ENCODE measurements around the gene PPP2R2C.

PPP2R2C gene

DNA sequence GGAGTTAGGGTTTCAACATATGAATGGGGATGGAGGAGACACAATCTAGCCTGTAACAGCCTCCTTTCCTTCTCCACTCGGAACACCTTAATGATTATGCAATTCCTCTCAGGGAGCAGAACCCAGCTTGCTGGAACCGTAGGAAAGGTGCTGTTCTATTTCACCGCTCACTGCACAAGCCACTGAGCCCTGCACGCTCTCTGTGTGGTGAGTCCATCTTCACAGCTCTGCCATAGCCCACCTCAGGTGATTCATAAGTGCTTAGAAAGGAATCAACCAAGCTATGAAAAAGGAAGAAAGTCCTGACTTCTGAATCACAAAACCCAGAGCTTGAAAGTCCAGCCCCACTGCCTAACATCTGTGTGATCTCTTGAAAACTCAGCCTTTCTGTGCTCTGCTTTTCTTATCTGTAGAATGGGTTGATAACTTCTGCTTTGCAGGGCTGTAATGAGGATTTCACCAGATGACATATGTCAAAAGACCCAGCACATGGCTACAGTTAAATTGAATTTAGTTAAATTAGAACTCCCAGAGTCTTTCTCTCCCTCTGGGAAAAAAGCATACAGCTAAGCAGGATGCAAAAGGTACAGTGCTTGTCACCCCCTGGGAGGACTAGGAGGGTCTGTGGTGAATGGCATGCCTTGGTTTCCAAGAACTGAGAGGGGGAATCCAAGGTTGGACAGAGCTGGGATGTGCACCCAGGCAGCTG, 111.2 kb downstream of the PPP2R2C start:
- no peak overlapping the region for H3K9ac ChIP-seq (ENCODE audit: low read length)

DNA sequence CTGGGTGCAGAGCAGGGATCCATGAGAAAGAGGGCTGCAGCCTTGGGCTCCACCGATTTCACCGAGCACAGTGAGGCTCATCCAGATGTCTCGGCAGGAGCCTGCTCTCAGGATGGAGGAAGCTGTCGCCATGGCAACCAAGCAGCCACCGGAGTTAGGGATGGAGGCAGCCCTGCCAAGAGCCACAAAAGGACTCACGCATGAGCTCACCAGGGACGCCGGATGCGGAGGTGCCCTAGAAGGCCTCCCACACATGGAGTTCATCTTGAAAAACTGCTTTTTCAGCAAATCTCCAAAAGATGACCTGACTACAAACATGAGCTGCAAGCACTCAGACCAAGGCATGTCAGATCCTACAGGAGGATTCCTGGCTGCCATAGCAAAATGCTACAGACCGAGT, 112.0 kb downstream of the PPP2R2C start:
- no peak overlapping the region for H3K27ac ChIP-seq (ENCODE audit: low read depth, low read length)
- H3K9ac ChIP-seq (ENCODE audit: low read length) = no peak overlapping the region

More for the DNA sequence above, 111.2 kb downstream of the PPP2R2C start:
- Histone ChIP-seq H3K27ac (ENCODE audit: low read depth, low read length) (no peak overlapping the region), H3K4me3 (ENCODE audit: low read length) (no peak overlapping the region), H3K36me3 (ENCODE audit: control insufficient read depth, insufficient read depth, low read length) (no peaks in the 10 kb centered on the region), H3K27me3 (ENCODE audit: control insufficient read depth, insufficient read depth, low read length) (no peaks in the 10 kb centered on the region), H3K4me1 (ENCODE audit: control insufficient read depth, insufficient read depth, low read length) (no peaks in the 10 kb centered on the region)

GRCh38 chr4:6359536-6360308, 112.7 kb downstream of the PPP2R2C start:
- Histone ChIP-seq H3K4me1 (ENCODE audit: control insufficient read depth, insufficient read depth, low read length) (no peaks in the 10 kb centered on the region), H3K4me3 (ENCODE audit: low read length) (no peak overlapping the region), H3K27me3 (ENCODE audit: control insufficient read depth, insufficient read depth, low read length) (no peaks in the 10 kb centered on the region), H3K36me3 (ENCODE audit: control insufficient read depth, insufficient read depth, low read length) (no peaks in the 10 kb centered on the region), H3K27ac (ENCODE audit: low read depth, low read length) (no peak overlapping the region), H3K9ac (ENCODE audit: low read length) (no peak overlapping the region)

More for the DNA sequence above, 112.0 kb downstream of the PPP2R2C start:
- no peaks in the 10 kb centered on the region for H3K4me1 ChIP-seq (ENCODE audit: control insufficient read depth, insufficient read depth, low read length)
- H3K27me3 ChIP-seq (ENCODE audit: control insufficient read depth, insufficient read depth, low read length) = no peaks in the 10 kb centered on the region
- H3K36me3 ChIP-seq (ENCODE audit: control insufficient read depth, insufficient read depth, low read length) = no peaks in the 10 kb centered on the region
- H3K4me3 ChIP-seq (ENCODE audit: low read length) = no peak overlapping the region

DNA sequence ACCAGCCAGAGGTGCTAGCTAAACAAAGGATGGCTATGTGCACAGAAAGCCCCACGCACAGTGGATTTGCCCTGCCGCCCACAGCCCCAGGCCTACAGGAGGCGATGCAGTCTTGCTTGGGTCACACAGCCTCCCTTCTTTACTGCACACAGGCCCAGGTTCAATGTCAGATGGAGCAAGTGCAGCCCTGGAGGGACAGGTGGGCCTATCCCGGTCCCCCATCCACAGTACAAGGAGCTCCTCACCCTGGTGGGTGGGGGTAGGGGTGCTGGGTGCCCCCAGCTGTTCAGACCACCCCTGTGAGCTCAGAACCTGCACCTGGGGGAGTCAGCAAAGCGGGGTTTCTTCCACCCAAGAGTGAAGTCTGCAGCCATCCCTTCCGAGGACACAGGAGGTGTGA, 114.9 kb downstream of the PPP2R2C start:
- Histone ChIP-seq H3K4me3 (ENCODE audit: low read length) (no peak overlapping the region), H3K4me1 (ENCODE audit: control insufficient read depth, insufficient read depth, low read length) (no peaks in the 10 kb centered on the region), H3K36me3 (ENCODE audit: control insufficient read depth, insufficient read depth, low read length) (no peaks in the 10 kb centered on the region), H3K9ac (ENCODE audit: low read length) (no peak overlapping the region), H3K27ac (ENCODE audit: low read depth, low read length) (no peak overlapping the region), H3K27me3 (ENCODE audit: control insufficient read depth, insufficient read depth, low read length) (no peaks in the 10 kb centered on the region)

GRCh38 chr4:6356076-6356560, 116.3 kb downstream of the PPP2R2C start:
- Histone ChIP-seq H3K4me1 (ENCODE audit: control insufficient read depth, insufficient read depth, low read length) (no peaks in the 10 kb centered on the region), H3K4me3 (ENCODE audit: low read length) (no peak overlapping the region), H3K9ac (ENCODE audit: low read length) (no peak overlapping the region), H3K36me3 (ENCODE audit: control insufficient read depth, insufficient read depth, low read length) (no peaks in the 10 kb centered on the region), H3K27me3 (ENCODE audit: control insufficient read depth, insufficient read depth, low read length) (peaks cover 4% of the 10 kb centered on the region), H3K27ac (ENCODE audit: low read depth, low read length) (no peak overlapping the region)

DNA sequence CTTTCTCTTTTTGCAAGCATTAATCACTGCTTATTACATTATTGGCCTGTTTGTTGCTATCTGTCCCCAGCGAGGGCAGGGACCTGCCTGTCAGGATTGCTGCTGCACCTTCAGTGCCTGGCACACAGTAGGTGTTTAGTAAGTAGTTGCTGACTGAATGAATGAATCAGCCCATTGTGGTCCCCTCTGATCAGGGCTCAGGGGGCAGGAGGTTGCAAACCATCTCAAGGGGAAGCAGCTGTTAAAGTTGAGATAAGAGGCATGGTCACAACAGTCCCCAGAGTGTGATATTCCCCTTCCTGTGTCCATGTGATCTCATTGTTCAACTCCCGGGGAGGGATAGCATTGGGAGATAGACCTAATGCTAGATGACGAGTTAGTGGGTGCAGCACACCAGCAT, 117.4 kb downstream of the PPP2R2C start:
- Histone ChIP-seq H3K4me3 (ENCODE audit: low read length) (no peak overlapping the region), H3K36me3 (ENCODE audit: control insufficient read depth, insufficient read depth, low read length) (no peaks in the 10 kb centered on the region), H3K9ac (ENCODE audit: low read length) (no peak overlapping the region), H3K4me1 (ENCODE audit: control insufficient read depth, insufficient read depth, low read length) (no peaks in the 10 kb centered on the region), H3K27ac (ENCODE audit: low read depth, low read length) (no peak overlapping the region), H3K27me3 (ENCODE audit: control insufficient read depth, insufficient read depth, low read length) (peaks cover 4% of the 10 kb centered on the region)

GRCh38 chr4:6354626-6355025, 117.8 kb downstream of the PPP2R2C start:
- no peak overlapping the region for H3K9ac ChIP-seq (ENCODE audit: low read length)
- H3K27ac ChIP-seq (ENCODE audit: low read depth, low read length) = no peak overlapping the region
- no peaks in the 10 kb centered on the region for H3K4me1 ChIP-seq (ENCODE audit: control insufficient read depth, insufficient read depth, low read length)
- no peaks in the 10 kb centered on the region for H3K36me3 ChIP-seq (ENCODE audit: control insufficient read depth, insufficient read depth, low read length)
- no peak overlapping the region for H3K4me3 ChIP-seq (ENCODE audit: low read length)
- H3K27me3 ChIP-seq (ENCODE audit: control insufficient read depth, insufficient read depth, low read length) = peaks cover 4% of the 10 kb centered on the region

DNA sequence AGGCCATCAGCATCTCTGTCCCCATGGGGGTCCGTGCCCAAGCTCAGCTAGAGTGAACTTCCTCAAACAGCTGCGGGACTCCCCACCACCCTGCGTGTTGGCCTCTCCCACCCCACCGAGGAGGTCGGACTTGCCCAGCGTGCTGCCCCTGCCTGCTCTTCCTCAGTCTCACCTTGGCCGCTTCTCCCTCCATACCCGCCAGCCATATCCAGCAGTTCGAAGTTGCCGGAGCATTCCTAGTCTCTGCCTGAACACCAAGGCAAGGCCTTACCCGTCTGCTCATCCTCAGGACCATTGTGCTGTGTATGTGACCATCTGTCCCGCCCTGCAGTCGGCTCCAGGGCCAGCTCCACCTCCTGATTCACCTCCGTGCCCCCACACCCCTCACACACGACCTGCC, 118.3 kb downstream of the PPP2R2C start:
- no peak overlapping the region for H3K9ac ChIP-seq (ENCODE audit: low read length)
- no peaks in the 10 kb centered on the region for H3K36me3 ChIP-seq (ENCODE audit: control insufficient read depth, insufficient read depth, low read length)
- no peaks in the 10 kb centered on the region for H3K4me1 ChIP-seq (ENCODE audit: control insufficient read depth, insufficient read depth, low read length)
- H3K27ac ChIP-seq (ENCODE audit: low read depth, low read length) = no peak overlapping the region
- no peak overlapping the region for H3K4me3 ChIP-seq (ENCODE audit: low read length)
- peaks cover 4% of the 10 kb centered on the region for H3K27me3 ChIP-seq (ENCODE audit: control insufficient read depth, insufficient read depth, low read length)

DNA sequence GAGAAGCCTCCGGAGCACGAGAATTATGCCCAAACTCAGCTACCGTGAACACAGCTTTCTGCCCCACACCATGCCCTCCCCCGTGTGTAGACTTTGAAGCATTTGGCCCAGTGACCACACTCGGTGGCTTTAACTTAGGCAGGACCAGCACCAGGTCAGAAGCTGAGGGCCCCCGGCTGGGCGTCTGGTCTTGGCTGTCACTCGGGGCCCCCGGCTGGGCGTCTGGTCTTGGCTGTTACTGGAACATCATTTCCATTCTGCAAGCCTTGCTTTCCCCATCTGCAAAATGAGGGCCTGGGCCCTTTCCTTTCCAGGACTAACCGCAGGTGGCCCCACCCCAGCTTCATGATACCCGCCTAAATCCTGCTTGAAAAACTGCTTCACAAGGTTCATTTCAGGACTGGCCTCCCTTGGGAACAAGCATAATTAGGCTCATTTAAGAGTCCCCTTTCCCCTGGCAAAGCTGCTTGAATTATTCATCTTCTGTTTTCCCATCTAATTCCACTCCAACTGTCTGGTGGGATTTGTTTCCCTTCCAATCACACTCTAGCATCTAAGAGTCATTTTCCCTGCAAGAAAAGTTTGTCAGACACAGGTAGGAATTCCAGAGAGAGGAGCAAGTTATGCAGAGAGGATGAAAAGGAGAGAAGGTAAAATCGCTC, 120.3 kb downstream of the PPP2R2C start:
- Histone ChIP-seq H3K36me3 (ENCODE audit: control insufficient read depth, insufficient read depth, low read length) (no peaks in the 10 kb centered on the region), H3K27ac (ENCODE audit: low read depth, low read length) (no peak overlapping the region), H3K4me3 (ENCODE audit: low read length) (no peak overlapping the region), H3K9ac (ENCODE audit: low read length) (no peak overlapping the region), H3K27me3 (ENCODE audit: control insufficient read depth, insufficient read depth, low read length) (peaks cover 4% of the 10 kb centered on the region), H3K4me1 (ENCODE audit: control insufficient read depth, insufficient read depth, low read length) (no peaks in the 10 kb centered on the region)

DNA sequence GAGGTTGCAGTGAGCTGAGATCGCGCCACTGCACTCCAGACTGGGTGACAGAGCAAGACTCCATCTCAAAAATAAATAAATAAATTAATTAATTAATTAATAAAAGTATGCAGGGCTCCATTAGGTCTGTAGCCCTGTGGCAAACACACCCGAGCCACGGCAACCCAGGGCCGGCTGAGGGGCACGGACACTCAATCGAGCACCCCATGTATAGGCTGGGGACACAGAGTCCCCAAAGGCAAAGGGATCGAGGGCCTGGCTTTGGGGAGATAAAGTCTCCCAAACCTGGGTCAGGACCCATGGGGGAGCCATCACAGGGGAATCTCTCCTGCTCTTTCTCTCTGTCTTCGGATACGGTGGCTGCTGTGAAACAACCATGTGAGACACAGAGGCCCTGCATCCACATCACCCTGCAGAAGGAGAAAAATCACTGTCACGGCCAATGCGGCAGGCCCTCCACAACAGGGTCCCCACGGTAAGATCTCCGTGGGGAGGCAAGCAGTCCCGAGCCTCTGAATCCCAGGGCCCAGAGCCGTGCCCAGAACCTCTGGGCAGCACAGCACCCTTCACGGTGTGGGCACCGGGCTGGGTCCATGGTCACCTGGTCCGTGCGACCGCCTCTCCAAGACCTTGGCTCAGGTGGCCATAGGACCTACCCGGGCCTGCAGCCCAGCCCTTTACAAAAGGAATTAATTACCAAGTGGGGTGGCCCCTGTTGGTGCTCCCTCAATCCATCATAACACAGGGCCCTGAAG, 121.0 kb downstream of the PPP2R2C start:
- H3K27ac ChIP-seq (ENCODE audit: low read depth, low read length) = no peak overlapping the region
- H3K27me3 ChIP-seq (ENCODE audit: control insufficient read depth, insufficient read depth, low read length) = peaks cover 4% of the 10 kb centered on the region
- no peak overlapping the region for H3K4me3 ChIP-seq (ENCODE audit: low read length)
- no peaks in the 10 kb centered on the region for H3K36me3 ChIP-seq (ENCODE audit: control insufficient read depth, insufficient read depth, low read length)
- H3K4me1 ChIP-seq (ENCODE audit: control insufficient read depth, insufficient read depth, low read length) = no peaks in the 10 kb centered on the region
- H3K9ac ChIP-seq (ENCODE audit: low read length) = no peak overlapping the region

GRCh38 chr4:6350646-6351045, 121.8 kb downstream of the PPP2R2C start:
- no peak overlapping the region for H3K9ac ChIP-seq (ENCODE audit: low read length)
- H3K36me3 ChIP-seq (ENCODE audit: control insufficient read depth, insufficient read depth, low read length) = no peaks in the 10 kb centered on the region
- H3K4me1 ChIP-seq (ENCODE audit: control insufficient read depth, insufficient read depth, low read length) = no peaks in the 10 kb centered on the region
- H3K27ac ChIP-seq (ENCODE audit: low read depth, low read length) = no peak overlapping the region
- peaks cover 4% of the 10 kb centered on the region for H3K27me3 ChIP-seq (ENCODE audit: control insufficient read depth, insufficient read depth, low read length)
- no peak overlapping the region for H3K4me3 ChIP-seq (ENCODE audit: low read length)

All from rectal smooth muscle tissue (tissue), 1 donor.